ENCODE results near the gene DHX32.
"Not testable (repeated sequence)": the region's sequence is repeated elsewhere in the genome, so short reads cannot be mapped to it uniquely, and the experiment has no call there.

DHX32 gene

GRCh38 chr10:125895130-125896087 lies 14.3 kb upstream of the DHX32 start:
- DNase-seq, result peak; percentile 52 to 65

GRCh38 chr10:125894176-125894575 lies 13.1 kb upstream of the DHX32 start:
- DNase-seq, result not testable (repeated sequence)

- not testable (repeated sequence) for DNase-seq
These were observed 11.3 kb upstream of the DHX32 start for GRCh38 chr10:125892402-125892801.

GRCh38 chr10:125889441-125889840 lies 8.3 kb upstream of the DHX32 start:
- DNase-seq, result not testable (repeated sequence)

DNA sequence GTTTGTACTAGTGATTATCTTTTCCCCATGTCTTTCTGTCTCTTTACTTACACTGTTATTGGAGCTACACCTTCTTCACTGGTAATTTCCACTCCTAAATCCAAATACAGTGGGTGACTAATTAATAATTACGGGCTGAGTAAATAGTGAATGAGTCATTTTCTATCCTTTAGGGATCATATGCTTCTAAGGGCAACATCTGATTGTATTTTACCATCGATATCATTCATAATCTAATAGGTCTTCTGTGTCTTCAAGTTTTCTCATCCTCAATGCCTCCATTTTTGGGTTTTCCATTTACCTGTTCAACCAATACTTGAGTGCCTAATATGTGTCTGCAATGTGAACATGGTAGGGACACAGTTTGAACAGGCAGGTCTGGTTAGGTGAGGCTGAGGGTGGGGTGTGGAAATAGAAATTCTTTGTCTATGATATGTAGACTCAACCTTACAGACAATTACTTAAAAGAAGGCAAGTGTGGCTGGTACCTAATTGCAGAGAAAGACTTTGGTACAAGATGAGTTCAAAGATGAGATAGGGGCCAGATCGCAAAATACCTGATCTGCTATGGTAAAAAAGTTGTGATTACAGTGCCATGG lies 5.9 kb upstream of the DHX32 start:
- DNase-seq, result no peak

GRCh38 chr10:125883211-125883610 lies 2.1 kb upstream of the DHX32 start:
- no peak for DNase-seq

DNA sequence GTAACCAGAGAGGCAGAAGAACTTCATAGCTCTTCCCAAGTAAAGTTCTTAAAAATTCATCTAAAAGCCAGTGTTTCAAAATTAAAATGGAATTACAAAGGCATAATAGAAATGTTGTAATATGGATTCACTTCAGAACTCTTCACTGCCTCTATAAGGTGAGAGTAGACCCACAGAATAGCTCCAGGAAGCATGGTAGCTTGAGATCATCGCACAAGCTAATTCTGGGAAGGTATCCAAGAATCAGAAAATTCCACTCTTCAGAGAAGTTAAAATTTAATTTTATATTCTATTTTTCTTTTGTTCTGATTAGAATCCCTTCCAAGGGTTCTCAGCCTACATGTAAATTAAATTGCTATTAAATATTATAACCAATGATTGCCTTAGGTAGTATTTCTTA lies 1.5 kb upstream of the DHX32 start:
- DNase-seq, result no peak

DNA sequence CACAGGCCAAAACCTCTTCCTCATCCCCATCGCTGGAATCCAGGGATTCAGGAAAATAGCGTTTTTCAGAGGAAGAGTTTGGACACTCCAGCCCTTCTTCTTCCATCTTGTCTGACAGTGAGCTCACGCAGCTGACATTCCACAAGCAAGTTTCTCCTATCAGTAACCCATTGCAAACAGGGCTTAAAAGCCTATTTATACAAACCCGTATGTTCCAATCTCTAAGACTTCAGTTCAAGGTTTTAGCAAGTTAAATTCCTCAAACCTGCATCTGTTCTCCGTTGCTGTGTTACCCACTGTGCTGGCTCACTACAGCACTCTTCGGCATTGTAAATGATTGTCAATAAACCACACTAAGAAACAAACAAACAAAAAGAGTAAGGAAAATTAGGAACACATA lies 373 bp downstream of the DHX32 start:
- no peak for DNase-seq

- no peak for DNase-seq
These were observed 1.9 kb downstream of the DHX32 start for GRCh38 chr10:125878957-125879835.

- DNase-seq, result no peak
These were observed 9.8 kb downstream of the DHX32 start for GRCh38 chr10:125871338-125871737.

DNA sequence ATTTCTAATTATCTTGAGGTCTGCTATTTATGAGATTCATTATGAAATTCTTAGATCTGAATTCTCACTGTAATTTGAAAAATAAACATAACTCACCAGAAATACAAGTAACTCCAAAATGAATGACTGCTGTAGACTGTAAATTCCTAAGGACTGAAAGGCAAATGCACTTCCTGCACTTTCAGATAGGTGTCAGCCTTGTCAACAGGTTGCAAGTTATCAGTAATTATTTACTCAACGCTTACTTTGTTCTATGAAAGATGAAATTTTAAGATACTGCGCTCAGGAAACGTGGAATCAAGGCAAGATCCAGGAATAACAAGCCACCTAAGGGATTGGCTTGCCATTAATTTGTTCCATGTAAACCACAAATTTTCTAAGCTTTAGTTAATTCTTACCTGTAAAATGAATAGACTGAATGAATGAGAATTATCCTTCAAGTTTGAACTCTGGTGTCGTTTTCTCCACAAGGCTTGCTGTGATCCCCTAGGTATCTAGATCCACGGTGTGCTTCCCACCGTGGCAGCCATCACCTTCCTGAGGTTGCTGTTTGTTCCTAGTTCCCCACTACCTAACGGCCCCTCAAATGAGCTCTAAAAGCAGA lies 12.6 kb downstream of the DHX32 start:
- peak; percentile 74 to 82 for DNase-seq

DNA sequence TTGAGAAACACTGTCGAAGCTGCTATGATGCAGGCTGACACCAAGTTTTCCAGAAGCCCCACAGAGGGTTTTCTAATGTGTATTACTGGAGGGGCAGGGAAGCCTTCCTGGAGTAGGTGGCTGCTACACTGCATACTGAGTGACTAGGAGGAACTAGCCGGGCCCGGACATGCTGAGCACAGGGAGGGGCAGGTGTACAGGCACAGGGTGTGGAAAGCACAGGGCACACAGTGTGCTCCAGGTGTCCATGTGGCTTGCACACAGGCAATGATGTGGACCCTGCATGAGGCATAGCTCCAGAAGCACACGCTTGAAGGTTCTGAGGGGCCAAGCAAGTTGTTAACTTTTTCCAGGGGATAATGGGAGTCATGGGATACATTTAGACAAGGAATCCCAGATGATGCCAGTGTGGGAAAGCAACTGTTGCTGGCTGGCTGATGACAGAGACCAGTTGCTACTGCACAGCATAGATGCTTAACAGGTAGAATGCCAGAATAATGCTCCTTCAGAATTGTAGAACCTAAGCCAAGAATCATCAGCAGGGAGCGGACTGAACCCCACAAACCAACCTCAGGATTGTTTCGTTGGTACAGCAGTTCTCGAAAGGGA lies 14.6 kb downstream of the DHX32 start:
- no peak for DNase-seq

- DNase-seq, result no peak
These were observed 16.0 kb downstream of the DHX32 start for GRCh38 chr10:125865120-125865519.

DNA sequence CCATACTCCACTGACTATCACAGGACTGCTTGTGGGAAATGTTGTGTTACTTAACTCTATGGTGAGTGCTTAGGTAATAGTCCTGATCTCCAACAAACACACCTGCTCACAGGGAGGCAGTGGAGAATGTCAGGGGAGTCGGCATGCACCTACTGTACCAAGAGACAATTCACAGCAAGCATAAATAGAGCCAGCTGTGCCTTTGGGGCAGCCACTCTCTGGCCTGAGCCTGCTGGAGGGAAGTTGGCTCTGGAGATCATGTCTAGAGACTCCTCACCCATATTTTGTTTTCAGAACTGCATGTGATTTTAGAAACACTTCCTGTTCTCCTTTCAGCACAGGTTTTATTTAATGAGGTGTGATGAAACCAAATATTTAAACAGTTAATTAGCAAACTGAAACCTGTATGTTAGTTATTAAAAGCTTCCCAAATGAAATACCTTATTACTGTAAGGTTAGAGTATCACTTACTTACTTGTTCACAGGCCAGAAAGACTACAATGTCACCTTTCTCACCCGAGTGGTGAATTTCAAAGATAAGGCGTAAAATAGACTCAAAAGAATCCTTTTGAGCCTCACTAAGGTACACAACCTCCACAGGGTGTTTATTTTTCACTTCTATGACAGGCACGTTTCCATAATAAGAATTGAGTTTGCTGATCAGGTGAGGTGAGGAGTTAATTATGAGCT lies 21.8 kb downstream of the DHX32 start:
- no peak for DNase-seq

DNA sequence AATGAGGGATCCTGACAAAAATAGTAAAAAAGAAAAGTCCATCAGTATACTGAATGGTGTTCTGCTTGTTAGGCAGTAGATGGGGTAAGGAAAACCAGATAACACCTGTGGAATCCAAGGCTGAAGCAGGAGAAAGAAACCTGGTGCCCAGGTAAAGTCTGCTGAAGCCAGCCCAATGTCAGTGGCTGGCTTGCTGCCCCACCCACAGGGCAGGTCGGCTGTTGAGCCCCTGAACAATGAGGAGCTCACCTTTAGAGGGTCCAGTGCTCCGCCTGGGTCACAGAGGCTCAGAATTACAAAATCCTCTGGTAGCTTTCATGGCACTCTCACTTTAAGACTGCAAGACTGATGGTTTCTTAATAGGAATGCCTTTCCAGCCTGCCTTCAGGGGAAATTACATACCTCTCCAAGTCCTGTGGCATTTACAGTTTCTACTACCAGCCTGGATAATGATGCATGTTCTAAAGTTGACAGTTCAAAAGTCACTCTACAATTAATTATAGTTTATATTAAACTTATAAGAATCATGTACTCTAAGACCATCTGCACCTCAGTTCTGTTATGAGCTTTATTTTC lies 23.8 kb downstream of the DHX32 start:
- DNase-seq, result no peak

GRCh38 chr10:125852487-125852886 lies 28.6 kb downstream of the DHX32 start:
- DNase-seq, result no peak

GRCh38 chr10:125850766-125851731 lies 30.0 kb downstream of the DHX32 start:
- DNase-seq, result no peak

GRCh38 chr10:125849448-125849847 lies 31.6 kb downstream of the DHX32 start:
- no peak for DNase-seq

DNA sequence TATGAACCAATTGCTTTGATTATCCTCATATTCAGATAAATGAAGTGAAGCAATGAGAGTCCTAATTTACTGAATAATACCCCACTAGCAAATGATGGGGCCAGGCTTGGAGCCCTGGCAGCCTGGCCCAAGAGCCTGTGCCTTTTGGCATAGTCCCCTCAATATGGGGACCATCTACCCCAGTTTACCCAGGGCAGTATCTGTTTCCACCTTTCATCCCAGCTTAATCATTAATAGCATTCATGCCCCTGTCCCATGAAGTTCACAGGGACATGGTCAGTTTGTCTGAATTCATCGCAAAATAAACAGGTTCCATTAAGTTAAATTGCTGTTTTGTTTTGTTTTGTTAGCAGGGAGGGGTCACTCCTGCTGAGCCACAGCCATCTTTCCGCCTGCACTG lies 32.2 kb downstream of the DHX32 start:
- no peak for DNase-seq

DNA sequence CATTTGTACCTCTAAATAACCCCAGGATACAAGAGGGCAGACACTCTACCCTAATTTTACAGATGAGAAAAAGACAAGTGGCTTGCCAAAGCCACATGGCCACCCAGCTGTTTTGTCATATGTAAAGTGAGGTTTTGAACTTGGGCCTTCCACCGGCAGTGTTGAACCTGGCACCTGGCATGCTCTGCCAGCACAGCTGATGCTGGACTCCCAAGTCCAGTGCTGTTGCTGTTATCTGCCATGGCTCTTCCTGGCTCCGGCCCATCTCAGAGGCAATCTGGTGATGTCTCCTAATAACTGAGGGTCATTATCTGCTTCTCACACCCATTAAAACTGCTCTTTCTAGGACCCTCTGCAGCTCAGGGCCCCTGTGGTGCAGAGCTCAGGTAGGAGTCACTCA lies 32.7 kb downstream of the DHX32 start:
- DNase-seq, result no peak

Measured in Kasumi-1 (cell line).